ENCODE results near the gene DCAF7. TPM values are rescaled to one million over a fixed set of nuclear protein-coding genes. Genes with fewer than 3 reads are reported as not detected.

The DCAF7 gene
- polyA plus RNA-seq, 1 donor = 77.5 TPM

- Histone ChIP-seq H3K27me3 (ENCODE audit: control insufficient read depth, insufficient read depth, low read length) (peaks cover 4% of the 10 kb centered on the region), H3K27ac (ENCODE audit: low read length) (no peak overlapping the region), H3K4me3 (ENCODE audit: low read length) (no peak overlapping the region), H3K9me3 (ENCODE audit: control insufficient read depth, low read depth, low read length) (no peaks in the 10 kb centered on the region), H3K4me1 (ENCODE audit: control insufficient read depth, insufficient read depth, low read length) (peaks cover 42% of the 10 kb centered on the region), H3K36me3 (ENCODE audit: control insufficient read depth, insufficient read depth, low read length) (no peaks in the 10 kb centered on the region)
- no CpG with 5 or more reads among the region's 14 CpGs for WGBS (ENCODE audit: insufficient coverage, low lambda C conversion rate)
- no peak for DNase-seq
Measured at GRCh38 chr17:63524051-63524450, 26.2 kb upstream of the DCAF7 start.

- WGBS (ENCODE audit: insufficient coverage, low lambda C conversion rate) = no CpG with 5 or more reads among the region's 6 CpGs
- Histone ChIP-seq H3K27ac (ENCODE audit: low read length) (no peak overlapping the region), H3K4me3 (ENCODE audit: low read length) (no peak overlapping the region), H3K4me1 (ENCODE audit: control insufficient read depth, insufficient read depth, low read length) (peaks cover 36% of the 10 kb centered on the region), H3K27me3 (ENCODE audit: control insufficient read depth, insufficient read depth, low read length) (peaks cover 4% of the 10 kb centered on the region), H3K36me3 (ENCODE audit: control insufficient read depth, insufficient read depth, low read length) (no peaks in the 10 kb centered on the region), H3K9me3 (ENCODE audit: control insufficient read depth, low read depth, low read length) (no peaks in the 10 kb centered on the region)
- DNase-seq = no peak
Measured at GRCh38 chr17:63525190-63525946, 24.9 kb upstream of the DCAF7 start.

GRCh38 chr17:63526861-63527260 is 23.4 kb upstream of the DCAF7 start:
- Histone ChIP-seq H3K4me1 (ENCODE audit: control insufficient read depth, insufficient read depth, low read length) (peaks cover 26% of the 10 kb centered on the region), H3K9me3 (ENCODE audit: control insufficient read depth, low read depth, low read length) (no peaks in the 10 kb centered on the region), H3K4me3 (ENCODE audit: low read length) (no peak overlapping the region), H3K36me3 (ENCODE audit: control insufficient read depth, insufficient read depth, low read length) (no peaks in the 10 kb centered on the region), H3K27ac (ENCODE audit: low read length) (no peak overlapping the region), H3K27me3 (ENCODE audit: control insufficient read depth, insufficient read depth, low read length) (peaks cover 4% of the 10 kb centered on the region)
- WGBS (ENCODE audit: insufficient coverage, low lambda C conversion rate) = no CpG with 5 or more reads among the region's 5 CpGs
- DNase-seq = no peak

GRCh38 chr17:63528183-63528582 is 22.1 kb upstream of the DCAF7 start:
- no CpG with 5 or more reads among the region's 9 CpGs for WGBS (ENCODE audit: insufficient coverage, low lambda C conversion rate)
- Histone ChIP-seq H3K36me3 (ENCODE audit: control insufficient read depth, insufficient read depth, low read length) (no peaks in the 10 kb centered on the region), H3K4me3 (ENCODE audit: low read length) (no peak overlapping the region), H3K9me3 (ENCODE audit: control insufficient read depth, low read depth, low read length) (no peaks in the 10 kb centered on the region), H3K27ac (ENCODE audit: low read length) (no peak overlapping the region), H3K27me3 (ENCODE audit: control insufficient read depth, insufficient read depth, low read length) (peaks cover 4% of the 10 kb centered on the region), H3K4me1 (ENCODE audit: control insufficient read depth, insufficient read depth, low read length) (peaks cover 17% of the 10 kb centered on the region)
- no peak for DNase-seq

- H3K27me3 ChIP-seq (ENCODE audit: control insufficient read depth, insufficient read depth, low read length) = peaks cover 4% of the 10 kb centered on the region
- peak in 1 of 2 donors; percentile 50 for DNase-seq
- no peaks in the 10 kb centered on the region for H3K36me3 ChIP-seq (ENCODE audit: control insufficient read depth, insufficient read depth, low read length)
- WGBS (ENCODE audit: insufficient coverage, low lambda C conversion rate) = no CpG with 5 or more reads among the region's 26 CpGs
- H3K4me1 ChIP-seq (ENCODE audit: control insufficient read depth, insufficient read depth, low read length) = peaks cover 10% of the 10 kb centered on the region
- H3K27ac ChIP-seq (ENCODE audit: low read length) = no peak overlapping the region
- H3K9me3 ChIP-seq (ENCODE audit: control insufficient read depth, low read depth, low read length) = no peaks in the 10 kb centered on the region
- no peak overlapping the region for H3K4me3 ChIP-seq (ENCODE audit: low read length)
Measured at GRCh38 chr17:63529711-63530556, 20.3 kb upstream of the DCAF7 start.

- Histone ChIP-seq H3K36me3 (ENCODE audit: control insufficient read depth, insufficient read depth, low read length) (no peaks in the 10 kb centered on the region), H3K27ac (ENCODE audit: low read length) (no peak overlapping the region), H3K4me3 (ENCODE audit: low read length) (no peak overlapping the region), H3K4me1 (ENCODE audit: control insufficient read depth, insufficient read depth, low read length) (peaks cover 10% of the 10 kb centered on the region), H3K9me3 (ENCODE audit: control insufficient read depth, low read depth, low read length) (no peaks in the 10 kb centered on the region), H3K27me3 (ENCODE audit: control insufficient read depth, insufficient read depth, low read length) (peaks cover 4% of the 10 kb centered on the region)
- DNase-seq = no peak
- no CpG with 5 or more reads among the region's 3 CpGs for WGBS (ENCODE audit: insufficient coverage, low lambda C conversion rate)
Measured at GRCh38 chr17:63530557-63531021, 19.7 kb upstream of the DCAF7 start.

GRCh38 chr17:63531022-63531965 is 19.0 kb upstream of the DCAF7 start:
- Histone ChIP-seq H3K4me1 (ENCODE audit: control insufficient read depth, insufficient read depth, low read length) (peaks cover 10% of the 10 kb centered on the region), H3K27me3 (ENCODE audit: control insufficient read depth, insufficient read depth, low read length) (peaks cover 4% of the 10 kb centered on the region), H3K27ac (ENCODE audit: low read length) (no peak overlapping the region), H3K36me3 (ENCODE audit: control insufficient read depth, insufficient read depth, low read length) (no peaks in the 10 kb centered on the region), H3K4me3 (ENCODE audit: low read length) (no peak overlapping the region), H3K9me3 (ENCODE audit: control insufficient read depth, low read depth, low read length) (no peaks in the 10 kb centered on the region)
- no CpG with 5 or more reads among the region's 10 CpGs for WGBS (ENCODE audit: insufficient coverage, low lambda C conversion rate)
- DNase-seq = no peak

- H3K9me3 ChIP-seq (ENCODE audit: control insufficient read depth, low read depth, low read length) = no peaks in the 10 kb centered on the region
- no peak for DNase-seq
- H3K27ac ChIP-seq (ENCODE audit: low read length) = no peak overlapping the region
- no peaks in the 10 kb centered on the region for H3K36me3 ChIP-seq (ENCODE audit: control insufficient read depth, insufficient read depth, low read length)
- no peak overlapping the region for H3K4me3 ChIP-seq (ENCODE audit: low read length)
- H3K27me3 ChIP-seq (ENCODE audit: control insufficient read depth, insufficient read depth, low read length) = peaks cover 10% of the 10 kb centered on the region
- WGBS (ENCODE audit: insufficient coverage, low lambda C conversion rate) = no CpG with 5 or more reads among the region's 20 CpGs
- peaks cover 14% of the 10 kb centered on the region for H3K4me1 ChIP-seq (ENCODE audit: control insufficient read depth, insufficient read depth, low read length)
Measured at GRCh38 chr17:63533433-63534077, 16.7 kb upstream of the DCAF7 start.

GRCh38 chr17:63534078-63534570 is 16.2 kb upstream of the DCAF7 start:
- Histone ChIP-seq H3K27ac (ENCODE audit: low read length) (no peak overlapping the region), H3K9me3 (ENCODE audit: control insufficient read depth, low read depth, low read length) (no peaks in the 10 kb centered on the region), H3K27me3 (ENCODE audit: control insufficient read depth, insufficient read depth, low read length) (peaks cover 15% of the 10 kb centered on the region), H3K4me1 (ENCODE audit: control insufficient read depth, insufficient read depth, low read length) (peaks cover 15% of the 10 kb centered on the region), H3K36me3 (ENCODE audit: control insufficient read depth, insufficient read depth, low read length) (no peaks in the 10 kb centered on the region), H3K4me3 (ENCODE audit: low read length) (no peak overlapping the region)
- WGBS (ENCODE audit: insufficient coverage, low lambda C conversion rate) = no CpG with 5 or more reads among the region's 17 CpGs
- DNase-seq = no peak
